Right lobe of liver (tissue), 6 donors: Measurements from ENCODE around the gene TMPRSS2. TPM values are rescaled to one million over a fixed set of nuclear protein-coding genes. Genes with fewer than 3 reads are reported as not detected.
A peak's percentile ranks its signal among the peaks of the same experiment; 100 is the strongest.

Source experiments
- ATAC-seq, 4 donors: fragments of 200-7000 bp; cut with Tn5 transposase; one replicate each; pipeline ENCODE4 v1.9.1; 2020; ENCODE audit warnings: mild to moderate bottlenecking in 4 of 4, moderate library complexity in 4 of 4
- DNase-seq, 3 donors: peaks; one replicate each; pipeline ENCODE4 v3.0.0-alpha.2; 2020
- H3K27ac ChIP-seq, 3 donors: fragments of 200-600 bp; one replicate each; pipeline ENCODE4 v1.8.0; 2022
- H3K27me3 ChIP-seq, 2 donors: fragments of 200-600 bp; one replicate each; pipeline ENCODE4 v1.8.0; 2022
- H3K36me3 ChIP-seq, 4 donors: fragments of 200-600 bp; sonication (generic) in 1 of 4; one replicate each; pipeline versions ENCODE4 v1.5.1 to v1.8.0; 2017 to 2022; ENCODE audit warnings: control low read depth in 1 of 4
- H3K4me1 ChIP-seq, 4 donors: fragments of 200-600 bp; sonication (generic) in 1 of 4; one replicate each; pipeline versions ENCODE4 v1.5.1 to v1.8.0; 2017 to 2022; ENCODE audit warnings: control low read depth in 1 of 4
- H3K4me3 ChIP-seq, 3 donors: fragments of 200-600 bp; one replicate each; pipeline ENCODE4 v1.8.0; 2022
- H3K9me3 ChIP-seq, 4 donors: fragments of 200-600 bp; sonication (generic) in 1 of 4; one replicate each; pipeline versions ENCODE4 v1.5.1 to v1.8.0; 2017 to 2022; ENCODE audit warnings: control low read depth in 1 of 4
- CTCF ChIP-seq, 4 donors: fragments of 200-600 bp in 3 of 4; fragments of 450-650 bp in 1 of 4; IDR thresholded peaks; one replicate each; pipeline versions ENCODE4 v1.5.1 to v1.8.0; 2016 to 2022; ENCODE audit warnings: antibody characterized with exemption in 4 of 4, mild to moderate bottlenecking in 2 of 4
- POLR2A ChIP-seq: fragments of 450-650 bp; IDR thresholded peaks from one replicate; pipeline ENCODE4 v1.6.1; 2017; ENCODE audit warnings: antibody characterized with exemption, mild to moderate bottlenecking
- WGBS: methylation state at CpG from one replicate; pipeline ENCODE4 v1.1.6; 2018; ENCODE audit warnings: low coverage, low lambda C conversion rate; ENCODE audit not compliant: insufficient coverage; ENCODE audit errors: missing lambda C conversion rate; 5-methylcytosine and 5-hydroxymethylcytosine counted together
- intact Hi-C, 2 donors: fragments of 100-400 bp; cut with DNase I; formaldehyde crosslinking; loops; one replicate each; pipeline versions ENCODE4 v1.11.2 to v1.14.1; 2022
- total RNA-seq, 6 experiments: library from RNA; depleted of rRNA in 2 of 6; stranded (reverse); fragments of >200 nt in 2 of 6; fragmentation: NEBNext Ultra II Directional in 3 of 6; extraction: Animal tissue kit (Norgen Biotek cat#: 25700) in 3 of 6; gene quantifications; one replicate each; pipeline versions ENCODE4 v1.1.0 to v1.2.4, GENCODE V29; 2016 to 2023
- donor health status: DM: no; HTN: yes; CAD: no.
- donor health status: DM: no; HTN: no; CAD: no.
- donor health status: DM: no; HTN: no; CAD: no.
- donor health status: DM: no; HTN: yes; CAD: no.
- donor health status: DM: no; HTN: yes; CAD: no.

The TMPRSS2 gene
- total RNA-seq, 6 experiments from 2014 or later, result 19.3 to 53.7 (median 20.8) TPM

- intact Hi-C loops, result no loop called here
- no peaks in the 10 kb centered on the region for H3K9me3 ChIP-seq
- H3K27me3 ChIP-seq, result no peaks in the 10 kb centered on the region
- TF ChIP-seq POLR2A, result no peak
- TF ChIP-seq CTCF (IDR thresholded peaks at IDR 0.05), result no peak
- peaks cover 0 to 47% (median 19%) of the 10 kb centered on the region in 4 donors for H3K4me1 ChIP-seq
- ATAC-seq, result peak in 1 of 4 donors; percentile 27
- 42% methylated on average over 3 of the region's 6 CpGs for WGBS
- peaks cover 0 to 15% (median 6%) of the 10 kb centered on the region in 4 donors for H3K36me3 ChIP-seq
- H3K27ac ChIP-seq, result peak overlapping the region in 1 of 3 donors; percentile 52
- no peak overlapping the region for H3K4me3 ChIP-seq
- DNase-seq, result no peak
Measured at GRCh38 chr21:41497008-41497407, 10.9 kb downstream of the TMPRSS2 start.

- ATAC-seq (no peak), DNase-seq (no peak)
- intact Hi-C loops, result no loop called here
- Histone ChIP-seq H3K9me3 (no peaks in the 10 kb centered on the region), H3K36me3 (peaks cover 0 to 18% (median 7%) of the 10 kb centered on the region in 4 donors), H3K27ac (no peak overlapping the region), H3K27me3 (no peaks in the 10 kb centered on the region), H3K4me3 (no peak overlapping the region), H3K4me1 (peaks cover 0 to 22% (median 7%) of the 10 kb centered on the region in 4 donors)
- no peak for TF ChIP-seq CTCF (IDR thresholded peaks at IDR 0.05)
- TF ChIP-seq POLR2A, result no peak
- WGBS, result 88% methylated on average over 11 of the region's 16 CpGs
Measured at GRCh38 chr21:41494242-41494641, 13.7 kb downstream of the TMPRSS2 start.

- DNase-seq (no peak), ATAC-seq (no peak)
- TF ChIP-seq POLR2A (no peak), CTCF (IDR thresholded peaks at IDR 0.05) (no peak)
- Histone ChIP-seq H3K4me1 (no peaks in the 10 kb centered on the region), H3K4me3 (no peak overlapping the region), H3K27ac (no peak overlapping the region), H3K36me3 (peaks cover 0 to 39% (median 18%) of the 10 kb centered on the region in 4 donors), H3K9me3 (no peaks in the 10 kb centered on the region), H3K27me3 (no peaks in the 10 kb centered on the region)
- 100% methylated on average over 3 of the region's 6 CpGs for WGBS
- intact Hi-C loops, result no loop called here
Measured at GRCh38 chr21:41491412-41491811, 16.5 kb downstream of the TMPRSS2 start.

- Histone ChIP-seq H3K4me1 (no peaks in the 10 kb centered on the region), H3K27ac (no peak overlapping the region), H3K4me3 (no peak overlapping the region), H3K9me3 (no peaks in the 10 kb centered on the region), H3K27me3 (no peaks in the 10 kb centered on the region), H3K36me3 (peaks cover 0 to 39% (median 18%) of the 10 kb centered on the region in 4 donors)
- 84% methylated on average over 4 of the region's 4 CpGs for WGBS
- DNase-seq, result no peak
- intact Hi-C loops, result no loop called here
- ATAC-seq, result no peak
- TF ChIP-seq POLR2A, result no peak
- no peak for TF ChIP-seq CTCF (IDR thresholded peaks at IDR 0.05)
Measured at GRCh38 chr21:41490330-41490729, 17.6 kb downstream of the TMPRSS2 start.

- no peaks in the 10 kb centered on the region for H3K27me3 ChIP-seq
- no peak overlapping the region for H3K27ac ChIP-seq
- no peak for TF ChIP-seq CTCF (IDR thresholded peaks at IDR 0.05)
- TF ChIP-seq POLR2A, result no peak
- WGBS, result 43% methylated on average over 2 of the region's 7 CpGs
- DNase-seq, result no peak
- no peak overlapping the region for H3K4me3 ChIP-seq
- no peak for ATAC-seq
- intact Hi-C loops, result no loop called here
- peaks cover 0 to 36% (median 18%) of the 10 kb centered on the region in 4 donors for H3K36me3 ChIP-seq
- H3K9me3 ChIP-seq, result no peaks in the 10 kb centered on the region
- no peaks in the 10 kb centered on the region for H3K4me1 ChIP-seq
Measured at GRCh38 chr21:41489329-41489728, 18.6 kb downstream of the TMPRSS2 start.
